ENCODE results near the gene KMT2E. TPM values are rescaled to one million over a fixed set of nuclear protein-coding genes. Genes with fewer than 3 reads are reported as not detected.

The KMT2E gene
- total RNA-seq, 1 experiment from 2014 or later: 38.2 TPM

GRCh38 chr7:105133986-105134655 is 120.1 kb downstream of the KMT2E start:
- H3K23ac ChIP-seq (ENCODE audit: insufficient read length, low read depth, low read length): no peak overlapping the region
- H3K27me3 Mint-ChIP-seq (ENCODE audit: low read depth): no peaks in the 10 kb centered on the region
- H4K20me1 ChIP-seq (ENCODE audit: control insufficient read depth, insufficient read depth, insufficient read length): no peaks in the 10 kb centered on the region
- H4K8ac ChIP-seq (replicated peaks; ENCODE audit: insufficient read length, low read depth, low read length): no peak overlapping the region
- no peak overlapping the region for H2BK12ac ChIP-seq (ENCODE audit: insufficient read length, low read depth, low read length)
- no peak overlapping the region for H2AK5ac ChIP-seq (ENCODE audit: insufficient read length, low read length)
- H3K4me1 ChIP-seq (ENCODE audit: insufficient read depth, low read length): no peaks in the 10 kb centered on the region
- no peaks in the 10 kb centered on the region for H3K27me3 ChIP-seq (ENCODE audit: insufficient read depth, low read length)
- H3K18ac ChIP-seq (ENCODE audit: insufficient read length, low read depth, low read length): no peak overlapping the region
- no peaks in the 10 kb centered on the region for H3K79me2 ChIP-seq (ENCODE audit: insufficient read depth, low read length)
- no peak overlapping the region for H3K27ac ChIP-seq (ENCODE audit: insufficient read length, low read depth, low read length)
- DNase-seq: no peak
- H3K23me2 ChIP-seq (ENCODE audit: insufficient read length, low read depth, low read length, poor library complexity, severe bottlenecking): no peaks in the 10 kb centered on the region
- H3K79me1 ChIP-seq (ENCODE audit: insufficient read depth, low read depth, low read length, poor library complexity, severe bottlenecking): no peaks in the 10 kb centered on the region
- no peak overlapping the region for H2BK15ac ChIP-seq (ENCODE audit: low read depth, low read length)
- peaks cover 10% of the 10 kb centered on the region in 2 experiments; a peak in 3 of 4 replicates for H3K4me1 Mint-ChIP-seq
- H3K36me3 Mint-ChIP-seq (ENCODE audit: insufficient read depth in 1 of 3, low read depth in 3 of 3): peaks cover 7 to 31% (median 8%) of the 10 kb centered on the region in 3 experiments; a peak in 6 of 7 replicates
- no peak overlapping the region for H3K9ac ChIP-seq (ENCODE audit: extremely low read depth, insufficient read length, low read length)
- no peak overlapping the region for H2AFZ ChIP-seq (ENCODE audit: low read length)
- H3K4me3 Mint-ChIP-seq: no peak overlapping the region
- no peak for TF ChIP-seq CTCF (conservative IDR thresholded peaks at IDR 0.05)
- no peak overlapping the region for H3K14ac ChIP-seq (ENCODE audit: insufficient read depth, low read length)
- no peak overlapping the region for H3K4me2 ChIP-seq (ENCODE audit: insufficient read depth, insufficient read length, low read length)
- no peaks in the 10 kb centered on the region for H3K9me3 ChIP-seq (ENCODE audit: control insufficient read depth, low read depth, low read length)
- H2BK5ac ChIP-seq (ENCODE audit: insufficient read length, low read length): no peak overlapping the region
- H4K91ac ChIP-seq (ENCODE audit: insufficient read length, low read depth, low read length): no peak overlapping the region
- no peak overlapping the region for H4K5ac ChIP-seq (ENCODE audit: insufficient read length, low read depth, low read length)
- H2BK20ac ChIP-seq (ENCODE audit: low read depth, low read length, poor library complexity, severe bottlenecking): no peak overlapping the region
- no peak overlapping the region for H3K4ac ChIP-seq (ENCODE audit: low read depth, low read length)
- no peak overlapping the region for H3K27ac Mint-ChIP-seq
- H3K56ac ChIP-seq (ENCODE audit: insufficient read length, low read depth, low read length): no peak overlapping the region
- no peaks in the 10 kb centered on the region for H3K9me3 Mint-ChIP-seq
- H2BK120ac ChIP-seq (ENCODE audit: low read depth, low read length, poor library complexity, severe bottlenecking): no peak overlapping the region
- no peak overlapping the region for H3T11ph ChIP-seq (ENCODE audit: low read length)
- WGBS (ENCODE audit: extremely low coverage, insufficient read length, low lambda C conversion rate): no CpG with 5 or more reads among the region's 9 CpGs
